CD4-positive, alpha-beta T cell treated with Interferon gamma for 1 hour (primary cell): ENCODE data around the gene U2AF2.

Experiments used
- DNase-seq: peaks from one replicate; pipeline ENCODE4 v3.0.0-alpha.2; 2020

Gene U2AF2

DNA sequence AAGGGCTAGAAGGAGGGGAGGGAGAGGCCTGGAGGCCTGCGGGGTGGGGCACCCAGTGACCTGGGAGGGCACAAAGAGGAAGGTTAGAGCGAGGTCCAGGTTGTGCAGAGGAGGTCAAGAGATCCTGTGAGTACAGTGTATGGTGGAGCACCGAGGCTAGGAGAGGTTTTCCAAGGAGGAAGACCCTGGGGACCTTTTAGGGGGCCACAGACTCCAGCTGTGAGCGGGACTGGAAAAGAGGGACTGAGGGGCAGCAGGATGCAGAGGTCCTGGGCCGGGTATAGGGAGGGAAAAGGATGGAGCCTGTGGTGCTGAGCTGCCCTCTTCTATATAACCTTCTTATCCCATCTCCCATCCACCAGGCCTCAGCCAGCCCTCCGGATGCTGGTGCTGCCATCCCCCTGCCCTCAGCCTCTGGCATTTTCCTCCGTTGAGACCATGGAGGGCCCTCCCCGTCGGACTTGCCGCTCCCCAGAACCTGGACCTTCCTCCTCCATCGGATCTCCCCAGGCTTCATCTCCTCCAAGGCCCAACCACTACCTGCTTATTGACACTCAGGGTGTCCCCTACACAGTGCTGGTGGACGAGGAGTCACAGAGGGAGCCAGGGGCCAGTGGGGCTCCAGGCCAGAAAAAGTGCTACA lies 10.5 kb upstream of the U2AF2 start:
- no peak for DNase-seq

DNA sequence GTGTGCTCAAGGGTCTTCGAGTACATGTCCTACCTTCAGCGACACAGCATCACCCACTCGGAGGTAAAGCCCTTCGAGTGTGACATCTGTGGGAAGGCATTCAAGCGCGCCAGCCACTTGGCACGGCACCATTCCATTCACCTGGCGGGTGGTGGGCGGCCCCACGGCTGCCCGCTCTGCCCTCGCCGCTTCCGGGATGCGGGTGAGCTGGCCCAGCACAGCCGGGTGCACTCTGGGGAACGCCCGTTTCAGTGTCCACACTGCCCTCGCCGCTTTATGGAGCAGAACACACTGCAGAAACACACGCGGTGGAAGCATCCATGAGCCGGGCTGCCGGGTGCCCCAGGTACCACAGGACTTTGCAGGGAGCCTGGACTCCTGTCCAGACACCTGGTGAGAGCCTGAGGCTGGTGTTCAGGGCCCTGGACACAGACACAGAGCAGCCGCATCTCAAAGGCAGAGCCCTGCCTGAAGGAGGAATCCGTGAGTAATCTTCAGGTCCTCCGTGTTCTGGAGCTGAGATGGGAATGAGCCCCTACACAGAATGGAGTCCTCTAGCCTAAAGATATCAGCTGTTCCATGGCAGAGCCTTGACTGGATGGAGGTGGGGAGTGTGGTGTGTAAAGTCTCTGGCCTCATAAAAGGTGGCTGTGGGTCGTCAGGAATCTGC lies 9.9 kb upstream of the U2AF2 start:
- DNase-seq = no peak

DNA sequence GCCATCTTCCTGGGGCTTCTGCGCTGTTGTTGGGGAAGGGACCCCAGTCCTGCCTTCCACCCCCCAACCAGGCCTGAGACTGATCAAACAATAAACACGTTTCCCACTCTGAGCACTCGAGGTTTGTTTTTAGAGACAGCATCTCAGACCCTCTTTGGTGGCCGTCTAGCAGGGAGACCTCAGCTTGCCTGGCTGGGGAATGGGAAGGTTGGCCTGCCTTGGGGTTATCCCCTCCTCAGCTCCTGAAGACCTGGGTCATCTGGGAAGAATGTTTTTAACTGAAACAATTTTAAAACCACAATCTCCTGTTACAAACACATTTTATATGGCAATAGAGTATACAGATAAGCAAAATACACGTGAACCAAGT lies 9.3 kb upstream of the U2AF2 start:
- DNase-seq = no peak

DNA sequence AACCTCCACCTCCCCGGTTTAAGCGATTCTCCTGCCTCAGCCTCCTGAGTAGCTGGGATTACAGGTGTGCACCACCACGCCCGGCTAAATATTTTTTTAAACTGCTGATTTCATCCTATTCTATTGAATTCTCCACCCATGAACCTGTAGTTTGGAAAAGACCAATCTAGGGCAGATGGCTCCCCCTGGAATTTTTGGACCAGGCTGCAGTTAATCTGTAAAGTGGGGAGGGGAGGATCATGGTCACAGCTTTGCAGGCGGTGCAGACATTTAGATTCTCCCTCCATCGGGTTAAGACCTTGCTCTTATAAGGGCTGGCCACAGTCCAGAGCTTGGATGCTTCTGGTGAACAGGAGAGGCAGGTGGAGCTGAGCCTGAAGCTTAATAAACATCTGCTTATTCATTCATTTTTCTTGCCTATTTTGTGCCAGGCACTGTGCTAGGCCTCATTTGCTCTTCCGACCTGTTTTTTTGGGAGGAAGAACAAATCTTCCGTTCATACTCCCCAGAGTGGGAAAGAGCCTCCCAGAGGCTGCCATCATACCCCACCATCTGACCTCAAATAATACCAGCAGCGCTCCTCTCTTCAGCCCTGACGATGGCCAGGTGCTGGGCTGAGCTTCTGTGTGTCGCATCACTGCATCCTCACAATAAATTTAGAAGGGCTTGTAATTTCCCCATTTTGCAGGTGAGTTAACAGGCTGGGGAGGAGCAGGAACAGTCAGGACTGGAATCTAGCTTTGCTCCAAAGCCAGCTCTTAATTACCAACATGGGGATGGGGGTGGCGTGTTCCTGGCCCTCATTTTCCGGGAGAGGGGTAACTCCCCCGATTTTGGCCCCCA lies 7.7 kb upstream of the U2AF2 start:
- no peak for DNase-seq

DNA sequence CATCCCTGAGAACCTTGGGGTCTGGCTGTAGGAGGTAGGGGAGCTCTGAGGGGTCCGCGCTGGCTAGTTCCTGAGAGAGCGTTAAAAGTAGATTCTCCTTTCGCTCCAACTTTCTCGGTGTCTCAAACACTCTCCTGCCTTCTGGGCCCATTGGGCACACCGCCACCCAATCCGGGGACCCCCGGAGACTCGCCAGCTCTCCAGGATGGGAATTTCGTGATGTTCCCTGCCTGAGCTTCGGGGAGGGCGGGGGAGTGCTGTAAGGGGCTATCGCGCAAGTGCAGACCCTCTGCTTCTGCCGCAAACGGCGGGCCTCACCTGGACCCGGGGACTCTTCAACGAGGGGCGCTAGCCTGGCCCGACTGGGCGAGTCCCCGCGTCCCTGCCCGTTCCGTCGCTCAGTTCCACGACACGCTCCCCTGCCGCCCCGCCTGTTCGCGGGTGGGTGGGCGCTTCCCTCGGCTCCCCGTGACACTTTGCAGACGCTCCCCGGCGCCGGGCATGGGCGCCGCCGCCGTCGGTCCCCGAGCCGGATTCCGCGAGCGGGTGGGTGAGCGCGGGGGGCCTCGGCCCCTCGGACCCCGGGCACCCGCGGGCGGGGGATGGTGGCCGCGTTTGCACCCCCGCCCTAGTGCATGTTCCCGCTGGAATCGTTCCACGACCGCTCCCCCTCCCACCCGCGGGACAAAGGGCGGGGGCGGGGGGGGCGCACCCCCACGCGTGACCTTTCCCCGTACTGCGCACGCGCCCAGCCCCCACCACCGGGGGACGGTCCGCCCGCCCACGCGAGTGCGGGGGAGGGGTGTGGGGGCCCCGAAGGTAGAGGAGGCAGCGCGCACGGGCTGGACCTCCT lies 6.9 kb upstream of the U2AF2 start, which contains the start of gene CCDC106:
Gene CCDC106, plus strand, starts transcription at position 481 of the 853 bp plus-strand sequence. CDS start 835 bp downstream, outside the sequence.
- peak; percentile 47 for DNase-seq

DNA sequence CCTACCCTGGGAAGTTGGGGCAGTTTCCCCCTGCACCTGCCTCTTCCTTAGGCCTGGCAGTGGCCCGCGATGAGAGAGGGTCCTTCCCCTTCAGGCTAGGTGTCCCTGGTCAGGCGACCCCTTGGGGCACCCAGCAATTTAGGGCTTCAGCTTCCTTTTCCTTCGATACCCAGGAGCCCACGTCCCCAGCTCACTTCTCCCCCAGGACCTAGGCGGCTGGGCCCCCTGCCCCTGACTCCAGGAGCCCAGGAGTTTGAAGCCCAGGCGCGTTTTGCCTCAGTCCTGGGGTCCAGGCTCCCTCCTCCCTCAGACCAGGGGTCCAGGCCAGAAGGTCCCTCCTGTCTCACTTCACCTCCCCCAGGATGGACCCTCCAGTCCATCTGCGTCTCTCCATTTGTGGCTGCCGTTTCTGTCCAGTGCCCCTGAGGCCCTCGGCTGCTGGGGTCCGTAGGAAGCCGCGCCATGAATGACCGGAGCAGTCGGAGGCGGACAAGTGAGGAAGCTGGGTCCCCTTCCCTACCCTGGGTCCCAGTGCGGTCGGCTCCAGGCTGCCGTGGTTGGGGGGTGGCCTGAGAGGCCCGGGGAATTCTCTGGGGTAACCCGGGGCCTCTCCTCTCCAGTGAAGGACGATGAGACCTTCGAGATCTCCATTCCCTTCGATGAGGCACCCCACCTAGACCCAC lies 6.1 kb upstream of the U2AF2 start:
- no peak for DNase-seq

DNA sequence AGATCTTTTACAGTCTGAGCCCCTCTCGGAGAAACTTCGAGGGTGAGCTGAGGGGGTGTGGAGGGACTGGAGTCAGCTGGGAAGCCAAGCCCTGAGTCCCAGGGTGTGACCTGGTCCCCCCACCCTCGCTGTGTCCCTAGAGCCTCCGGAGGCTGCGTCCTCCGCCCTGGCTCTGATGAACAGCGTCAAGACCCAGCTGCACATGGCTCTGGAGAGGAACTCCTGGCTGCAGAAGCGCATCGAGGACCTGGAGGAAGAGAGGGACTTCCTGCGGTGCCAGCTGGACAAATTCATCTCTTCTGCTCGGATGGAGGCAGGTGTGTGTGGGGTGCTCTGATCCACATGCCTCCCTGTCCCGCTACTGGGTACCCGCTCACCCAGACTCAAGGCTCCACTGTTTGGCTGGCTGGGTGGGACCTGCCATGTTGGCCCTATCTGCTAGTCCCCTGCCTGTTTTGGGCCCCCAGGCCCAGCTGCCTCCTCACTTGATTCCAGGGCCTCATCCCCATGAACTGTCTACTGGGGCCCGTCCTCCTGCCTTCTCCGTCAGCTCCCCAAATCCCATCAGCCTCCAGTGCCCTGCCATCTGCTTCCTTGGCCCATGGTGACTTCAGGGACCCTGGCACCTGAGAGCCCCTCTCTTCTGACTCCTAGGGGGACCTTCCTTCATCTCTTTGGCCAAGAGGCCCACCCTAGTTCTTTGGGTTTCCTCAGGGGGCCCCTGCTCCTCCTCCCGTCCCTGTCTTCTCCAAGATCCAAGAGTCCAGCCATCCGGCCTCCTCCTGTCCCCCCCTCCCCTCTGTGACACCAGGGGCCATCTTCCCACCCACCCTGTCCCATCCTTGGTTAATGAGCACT lies 5.3 kb upstream of the U2AF2 start:
- DNase-seq = no peak

DNA sequence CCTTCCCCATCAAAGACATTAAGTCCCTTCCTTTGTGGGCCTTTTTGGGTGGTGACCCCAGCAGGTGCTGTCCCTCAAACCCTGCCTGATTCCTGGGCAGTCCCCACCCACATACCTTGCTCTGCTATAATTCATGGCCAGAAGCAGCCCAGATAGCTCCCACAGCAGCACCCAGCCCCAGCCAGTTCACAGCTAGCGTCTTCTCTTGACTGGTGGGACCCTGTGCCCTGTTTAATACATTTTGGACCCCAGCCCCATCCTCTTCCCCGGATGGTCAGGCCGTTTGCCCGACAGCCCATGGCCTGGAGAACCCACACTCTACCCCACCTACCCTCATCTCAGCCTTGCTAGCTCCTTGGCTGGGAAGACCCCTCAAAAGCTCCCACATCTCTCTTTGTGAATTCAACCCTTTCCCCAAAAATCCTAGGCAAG lies 4.7 kb upstream of the U2AF2 start:
- no peak for DNase-seq

DNA sequence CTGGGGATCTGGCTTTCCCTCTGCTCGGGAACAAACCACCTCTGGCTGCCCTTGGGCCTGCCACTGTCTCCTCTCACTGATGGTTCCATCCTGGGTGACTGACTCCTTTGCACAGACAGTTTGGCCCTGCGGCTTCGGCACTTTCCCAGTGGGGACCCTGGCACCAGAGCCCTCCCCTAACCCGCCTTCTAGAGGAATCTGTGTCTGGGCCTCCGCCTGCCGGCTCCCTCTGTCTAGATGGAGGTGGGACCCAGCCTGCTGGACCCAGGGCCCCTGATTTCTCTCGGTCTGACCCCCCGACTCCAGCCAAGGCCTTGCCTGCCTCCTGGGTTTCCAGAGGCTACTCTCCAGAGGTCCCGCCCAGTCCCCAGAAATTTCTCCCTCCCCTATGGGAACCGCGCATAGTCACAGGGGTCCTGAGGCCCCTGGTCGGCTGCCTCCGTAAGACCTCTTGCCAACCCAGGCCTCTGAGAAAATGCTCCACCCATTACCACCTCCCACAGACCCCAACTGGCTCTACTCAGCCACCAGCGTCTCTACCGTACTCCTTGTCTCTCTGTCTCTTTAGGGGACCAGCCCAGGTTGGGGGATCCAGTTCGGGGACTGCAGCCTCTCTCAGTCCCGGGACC lies 4.1 kb upstream of the U2AF2 start:
- DNase-seq = no peak

DNA sequence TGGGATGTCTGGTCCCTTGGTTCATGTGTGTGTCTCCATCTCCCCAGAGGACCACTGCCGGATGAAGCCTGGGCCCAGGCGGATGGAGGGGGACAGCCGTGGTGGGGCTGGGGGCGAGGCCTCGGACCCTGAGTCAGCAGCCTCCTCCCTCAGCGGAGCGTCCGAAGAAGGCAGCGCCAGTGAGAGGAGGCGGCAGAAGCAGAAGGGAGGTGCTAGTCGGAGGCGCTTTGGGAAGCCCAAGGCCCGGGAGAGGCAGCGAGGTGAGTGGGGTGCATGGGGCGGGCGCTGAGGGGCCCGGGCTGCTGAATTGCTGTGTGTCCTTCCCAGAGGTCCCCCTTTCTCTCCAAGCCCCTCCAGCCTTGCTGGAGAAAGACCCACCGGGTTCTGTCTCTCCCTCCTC lies 3.6 kb upstream of the U2AF2 start:
- DNase-seq = no peak

DNA sequence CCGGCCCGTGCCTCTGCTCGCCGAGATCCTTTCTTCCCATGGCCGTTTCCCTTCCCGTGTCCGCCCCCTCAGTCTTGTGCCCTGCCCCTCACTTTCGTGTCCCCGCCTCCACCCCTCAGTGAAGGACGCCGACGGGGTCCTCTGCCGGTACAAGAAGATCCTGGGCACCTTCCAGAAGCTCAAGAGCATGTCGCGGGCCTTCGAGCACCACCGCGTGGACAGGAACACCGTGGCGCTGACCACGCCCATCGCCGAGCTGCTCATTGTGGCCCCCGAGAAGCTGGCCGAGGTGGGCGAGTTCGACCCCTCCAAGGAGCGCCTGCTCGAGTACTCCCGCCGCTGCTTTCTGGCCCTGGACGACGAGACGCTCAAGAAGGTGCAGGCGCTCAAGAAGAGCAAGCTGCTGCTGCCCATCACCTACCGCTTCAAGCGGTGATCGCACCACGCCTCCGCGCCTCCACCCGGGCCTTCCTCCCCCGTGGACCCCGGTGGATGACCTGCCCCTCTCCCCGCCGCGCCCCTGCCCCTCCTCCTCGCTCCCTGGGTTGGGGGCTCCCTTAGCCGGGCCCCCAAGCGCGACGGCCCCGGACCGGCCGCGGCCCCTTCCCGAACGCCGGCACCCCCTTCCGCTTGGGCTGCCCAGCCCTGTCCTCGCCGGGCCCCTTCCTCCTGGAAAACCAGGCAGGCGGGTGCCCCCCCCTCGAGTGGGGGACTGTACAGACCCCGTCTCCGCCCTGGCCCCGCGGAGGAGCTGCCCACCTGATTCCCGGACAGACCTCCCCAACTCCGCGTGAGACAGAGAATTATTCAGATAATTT lies 2.3 kb upstream of the U2AF2 start:
- no peak for DNase-seq

DNA sequence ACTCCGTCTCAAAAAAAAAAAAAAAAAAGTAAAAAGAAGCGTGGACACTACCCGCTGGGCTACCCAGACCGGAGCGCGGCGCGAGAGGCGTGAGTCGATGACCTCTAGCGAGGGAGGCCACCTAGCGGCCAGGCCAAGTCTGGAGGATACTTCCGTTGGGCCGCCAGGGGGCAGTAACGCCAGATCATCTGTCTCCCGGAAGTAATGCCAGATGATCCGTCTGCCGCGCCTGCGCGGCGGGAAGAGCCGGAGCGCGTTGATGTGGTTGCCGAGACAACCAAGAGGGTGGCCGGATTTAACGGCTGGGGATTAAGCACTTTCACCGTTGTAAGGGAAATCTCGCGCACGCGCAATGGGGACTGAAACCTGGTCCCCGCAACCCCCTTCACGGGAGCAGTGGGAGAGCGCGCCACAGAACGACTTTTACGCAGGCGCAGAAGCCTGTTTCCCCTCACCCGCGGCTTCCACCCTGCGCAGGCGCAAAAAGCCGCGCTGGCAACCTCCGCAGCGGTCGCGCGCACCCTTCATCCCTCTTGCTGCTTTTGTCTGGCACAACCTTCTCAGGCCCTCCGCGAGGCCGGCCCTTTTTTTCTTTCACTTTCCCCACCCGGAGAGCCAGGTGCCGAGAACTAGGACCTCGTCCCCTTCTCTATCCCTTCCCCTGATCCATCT lies 1.0 kb upstream of the U2AF2 start:
- peak; percentile 99 for DNase-seq

DNA sequence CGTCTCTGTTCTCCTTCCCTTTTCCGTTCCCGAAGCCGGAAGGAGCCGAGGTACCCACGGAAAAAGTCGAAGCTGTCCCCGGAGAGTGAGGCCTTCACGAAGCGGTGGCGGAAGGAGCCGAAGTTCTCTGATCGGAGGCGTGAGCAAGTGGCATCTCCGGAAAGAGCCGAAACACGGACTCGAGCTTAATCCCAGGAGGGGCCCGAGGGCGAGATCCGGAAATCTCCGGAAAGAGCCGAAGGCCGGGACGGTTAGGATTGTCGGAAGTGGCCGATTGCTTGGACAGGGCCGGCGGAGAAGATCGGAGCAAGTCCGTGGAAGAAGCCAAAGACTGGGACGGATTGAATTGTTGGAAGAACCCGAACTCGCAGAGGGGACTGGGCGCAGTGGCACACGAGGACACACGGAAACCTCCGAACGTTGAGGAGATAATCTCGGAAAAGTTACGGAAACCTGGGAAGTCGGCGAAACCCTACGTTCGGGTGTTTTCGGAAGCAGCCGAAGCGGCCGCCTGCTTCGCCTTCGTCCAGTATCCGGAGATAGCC lies 440 bp upstream of the U2AF2 start:
- DNase-seq = peak; percentile 99

DNA sequence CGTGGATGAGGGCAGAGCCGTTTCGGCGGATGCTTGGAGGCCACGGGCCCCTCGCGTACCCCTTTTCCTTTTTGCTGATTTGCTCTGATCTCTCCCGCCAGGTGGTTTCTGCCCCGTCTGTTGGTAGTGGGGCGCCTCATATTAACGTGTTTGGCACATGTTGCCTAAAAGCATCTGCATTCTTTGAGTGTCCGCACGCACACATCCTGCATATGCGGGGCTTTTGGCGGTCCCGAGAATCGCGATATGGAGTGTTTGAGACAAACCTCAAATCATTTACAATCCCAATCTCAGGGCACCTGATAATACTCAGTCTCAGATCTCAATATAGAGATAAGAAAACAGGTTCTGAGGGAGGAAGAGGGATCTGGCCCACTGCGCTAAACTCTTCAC lies 809 bp downstream of the U2AF2 start:
- DNase-seq = no peak

DNA sequence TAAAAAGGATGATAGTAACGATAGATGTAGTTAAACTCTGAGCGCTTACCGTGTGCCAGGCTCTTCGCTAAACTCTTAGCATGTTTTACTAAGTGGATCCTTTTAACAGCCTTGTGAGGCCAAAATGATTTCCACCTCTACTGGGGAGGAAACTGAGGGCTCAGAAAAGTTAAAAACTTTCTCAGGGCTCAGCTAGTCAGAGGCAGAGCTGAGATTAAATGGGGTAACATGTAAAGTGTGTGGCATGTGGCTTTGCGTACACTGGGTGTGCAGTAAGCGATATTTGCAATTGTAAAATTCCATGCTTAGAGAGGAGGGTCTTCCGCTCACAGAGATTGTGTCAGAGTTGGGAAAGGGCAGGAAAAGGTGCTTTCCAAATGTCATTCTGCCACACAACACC lies 1.7 kb downstream of the U2AF2 start:
- DNase-seq = no peak

DNA sequence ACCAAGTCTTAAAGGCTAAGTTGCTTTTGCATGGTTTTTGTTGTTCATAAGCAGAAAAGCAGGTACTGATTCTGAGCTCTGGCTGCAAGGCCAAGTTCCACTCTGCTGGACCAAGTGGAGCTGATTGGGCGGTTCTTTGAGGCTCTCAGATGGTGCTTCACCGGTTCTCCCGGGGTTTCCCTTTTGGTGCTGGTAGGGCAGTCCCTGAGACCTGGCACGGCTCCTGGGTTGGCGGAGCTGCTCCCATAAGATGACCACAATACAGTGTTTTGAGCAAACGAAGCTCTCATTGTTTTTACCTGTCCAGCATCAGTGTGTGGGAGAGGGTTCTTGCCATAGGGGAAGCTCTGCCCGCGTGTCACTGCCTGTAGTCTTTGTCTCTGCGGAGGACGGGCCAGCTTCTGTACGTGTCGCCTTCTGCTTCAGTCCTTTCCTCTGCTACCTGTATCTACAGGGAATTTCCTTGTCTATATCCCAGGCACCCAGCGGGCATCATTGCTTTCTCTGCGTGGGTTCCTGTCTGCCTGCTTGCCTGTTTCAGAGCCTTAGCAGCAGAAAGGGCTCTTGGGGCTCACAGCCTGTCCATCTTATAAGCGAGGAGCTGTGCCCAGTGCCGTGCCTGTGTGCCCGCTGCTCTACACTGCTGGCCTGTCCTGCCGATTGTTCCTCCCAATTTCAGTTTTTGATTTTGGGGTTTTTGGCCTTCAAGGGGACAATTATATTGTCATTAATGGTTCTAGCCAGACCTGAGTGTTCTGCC lies 2.3 kb downstream of the U2AF2 start:
- DNase-seq = no peak

DNA sequence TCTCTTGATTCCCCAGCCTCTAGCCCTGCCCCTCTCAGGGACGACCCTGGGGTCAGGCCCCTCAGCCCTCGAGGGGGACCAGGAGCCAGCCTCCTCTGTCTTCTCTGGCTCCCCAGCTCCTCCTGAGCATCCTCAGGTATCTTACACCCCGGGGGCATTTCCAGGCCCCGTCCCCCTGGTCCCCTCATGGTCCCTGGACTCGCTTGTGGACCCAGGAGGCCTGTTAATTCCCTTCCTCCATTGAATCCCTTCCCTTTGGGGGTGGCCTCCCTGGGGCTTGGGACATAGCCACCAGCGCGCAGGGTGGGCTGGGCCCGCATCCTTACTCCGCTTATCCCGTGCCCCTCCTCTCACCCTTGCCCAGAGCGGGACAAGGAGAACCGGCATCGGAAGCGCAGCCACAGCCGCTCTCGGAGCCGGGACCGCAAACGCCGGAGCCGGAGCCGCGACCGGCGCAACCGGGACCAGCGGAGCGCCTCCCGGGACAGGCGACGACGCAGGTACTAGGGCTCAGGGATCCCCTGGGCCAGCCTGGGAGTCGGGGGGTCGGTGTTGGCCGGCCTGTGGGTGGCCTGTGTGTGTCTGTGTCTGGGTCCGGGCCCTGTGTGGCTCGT lies 4.1 kb downstream of the U2AF2 start:
- no peak for DNase-seq

DNA sequence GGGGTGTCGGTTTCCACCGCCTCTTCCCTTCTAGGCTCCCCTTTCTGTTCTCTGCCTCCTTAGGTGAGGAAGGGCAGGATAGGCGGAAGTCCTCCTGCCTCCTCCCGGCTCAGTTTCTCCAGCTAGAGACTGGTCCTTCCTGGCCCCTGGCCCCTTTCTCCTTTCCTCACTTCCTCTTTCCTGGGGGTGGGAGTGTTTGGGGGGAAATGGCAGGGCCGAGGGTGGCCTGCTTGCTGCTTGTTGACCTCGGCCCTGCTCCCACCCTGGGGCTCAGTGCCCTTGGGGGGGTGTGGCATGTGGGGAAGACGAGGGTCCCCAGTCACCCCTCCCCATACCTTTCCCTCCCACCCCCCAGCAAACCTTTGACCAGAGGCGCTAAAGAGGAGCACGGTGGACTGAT lies 5.0 kb downstream of the U2AF2 start:
- no peak for DNase-seq
